Naive thymus-derived CD4-positive, alpha-beta T cell (primary cell): Measurements from ENCODE around the gene TMTC2. TPM values are rescaled to one million over a fixed set of nuclear protein-coding genes. Genes with fewer than 3 reads are reported as not detected.

Experiments
- ATAC-seq: fragments of 150-1000 bp; cut with Tn5 transposase; 2 replicates; pipeline ENCODE4 v1.10.0; 2021; ENCODE audit warnings: mild to moderate bottlenecking, moderate library complexity
- CTCF ChIA-PET: fragments of 350-600 bp; sonication (Branson Sonifier 250); formaldehyde crosslinking; loops from one replicate; lab custom pipeline; 2021; ENCODE audit warnings: antibody characterized with exemption; lab: Charles Lee
- POLR2A ChIA-PET: fragments of 350-600 bp; sonication (Branson Sonifier 250); formaldehyde crosslinking; loops from one replicate; lab custom pipeline; 2021; ENCODE audit warnings: antibody characterized with exemption, inconsistent platforms; lab: Charles Lee
- DNase-seq, 9 donors: peaks; one replicate each; pipeline versions ENCODE4 v3.0.0 to v3.0.0-alpha.2; 2020 to 2022; ENCODE audit warnings: mixed read lengths in 1 of 9
- H3K27ac ChIP-seq: one replicate; pipeline ENCODE4 v1.7.0; 2013; ENCODE audit warnings: mild to moderate bottlenecking, low read depth, low read length, moderate library complexity
- H3K27me3 ChIP-seq, 2 donors: one replicate each; pipeline ENCODE4 v1.7.0; 2013; ENCODE audit warnings: low read length in 2 of 2, mild to moderate bottlenecking in 2 of 2, moderate library complexity in 2 of 2; ENCODE audit not compliant: control insufficient read depth in 2 of 2, insufficient read depth in 2 of 2
- H3K36me3 ChIP-seq, 3 experiments: 1 replicate in 2 of 3; 2 replicates in 1 of 3; pipeline ENCODE4 v1.7.0; 2013; ENCODE audit warnings: low read length in 3 of 3, mild to moderate bottlenecking in 3 of 3, moderate library complexity in 1 of 3; ENCODE audit not compliant: insufficient read depth in 3 of 3, control insufficient read depth in 2 of 3
- H3K4me1 ChIP-seq, 2 donors: one replicate each; pipeline ENCODE4 v1.7.0; 2013; ENCODE audit warnings: low read length in 2 of 2, mild to moderate bottlenecking in 2 of 2, moderate library complexity in 1 of 2; ENCODE audit not compliant: control insufficient read depth in 2 of 2, insufficient read depth in 2 of 2
- H3K4me3 ChIP-seq: 2 replicates; pipeline ENCODE4 v1.7.0; 2013; ENCODE audit warnings: mild to moderate bottlenecking, low read length
- H3K9me3 ChIP-seq, 3 experiments: 1 replicate in 2 of 3; 2 replicates in 1 of 3; pipeline ENCODE4 v1.7.0; 2013; ENCODE audit warnings: low read length in 3 of 3; ENCODE audit not compliant: control insufficient read depth in 2 of 3
- H3K27ac Mint-ChIP-seq, 9 donors: one replicate each; pipeline ENCODE4 v1.8.0; 2020 to 2022; ENCODE audit warnings: mixed read lengths in 9 of 9, mild to moderate bottlenecking in 8 of 9, moderate library complexity in 5 of 9, inconsistent platforms in 2 of 9
- H3K27me3 Mint-ChIP-seq, 5 donors: one replicate each; pipeline ENCODE4 v1.8.0; 2021 to 2022; ENCODE audit warnings: mixed read lengths in 5 of 5, mild to moderate bottlenecking in 1 of 5
- H3K36me3 Mint-ChIP-seq, 5 donors: one replicate each; pipeline ENCODE4 v1.8.0; 2020 to 2022; ENCODE audit warnings: mixed read lengths in 5 of 5, mild to moderate bottlenecking in 3 of 5, inconsistent platforms in 1 of 5
- H3K4me1 Mint-ChIP-seq, 7 donors: one replicate each; pipeline ENCODE4 v1.8.0; 2020 to 2022; ENCODE audit warnings: mixed read lengths in 7 of 7, mild to moderate bottlenecking in 3 of 7, inconsistent platforms in 1 of 7
- H3K4me3 Mint-ChIP-seq, 10 donors: one replicate each; pipeline ENCODE4 v1.8.0; 2020 to 2022; ENCODE audit warnings: mild to moderate bottlenecking in 10 of 10, mixed read lengths in 10 of 10, moderate library complexity in 6 of 10, inconsistent platforms in 2 of 10
- H3K9me3 Mint-ChIP-seq, 11 donors: one replicate each; pipeline ENCODE4 v1.8.0; 2020 to 2022; ENCODE audit warnings: mixed read lengths in 11 of 11, mild to moderate bottlenecking in 4 of 11, inconsistent platforms in 1 of 11, moderate library complexity in 1 of 11
- intact Hi-C, 2 donors: fragments of 100-400 bp; cut with micrococcal nuclease; formaldehyde crosslinking; loops; one replicate each; pipeline ENCODE4 v1.15.1; 2023
- polyA plus RNA-seq, 2 donors: library from polyadenylated mRNA; unstranded; fragments of 300-500 nt; fragmentation: Illumina TruSeq; gene quantifications; one replicate each; pipeline ENCODE4 v1.2.3, GENCODE V29; 2021
- total RNA-seq, 6 experiments: library from RNA in 5 of 6; stranded (reverse) in 5 of 6; gene quantifications; 1 replicate in 5 of 6; 2 replicates in 1 of 6; pipeline ENCODE4 v1.2.3 and lab custom pipeline; 2021 to 2026

TMTC2 gene
- total and polyA plus RNA-seq, 7 experiments from 2014 or later, result 3.1 to 11.1 (median 4.7) TPM; not detected in 2

- no peaks in the 10 kb centered on the region for H3K4me1 ChIP-seq
- H3K36me3 ChIP-seq, result no peaks in the 10 kb centered on the region
- H3K27me3 ChIP-seq, result no peaks in the 10 kb centered on the region
- ATAC-seq, result no peak
- peaks cover 0 to 1% (median 0%) of the 10 kb centered on the region in 11 donors for H3K9me3 Mint-ChIP-seq
- no peak for DNase-seq
- no peak overlapping the region for H3K4me3 Mint-ChIP-seq
- no peak overlapping the region for H3K27ac Mint-ChIP-seq
- CTCF ChIA-PET, result no interaction called here
- intact Hi-C loops, result no loop called here
- no peak overlapping the region for H3K27ac ChIP-seq
- POLR2A ChIA-PET, result no interaction called here
- H3K4me1 Mint-ChIP-seq, result no peaks in the 10 kb centered on the region
- H3K36me3 Mint-ChIP-seq, result no peaks in the 10 kb centered on the region
- H3K9me3 ChIP-seq, result no peaks in the 10 kb centered on the region
- H3K4me3 ChIP-seq, result no peak overlapping the region
- peaks cover 0 to 3% (median 0%) of the 10 kb centered on the region in 5 donors for H3K27me3 Mint-ChIP-seq
Observed at GRCh38 chr12:82919388-82920054, 232.8 kb downstream of the TMTC2 start.

- H3K4me3 Mint-ChIP-seq, result no peak overlapping the region
- no peaks in the 10 kb centered on the region for H3K9me3 Mint-ChIP-seq
- intact Hi-C loops, result no loop called here
- Histone ChIP-seq H3K27me3 (no peaks in the 10 kb centered on the region), H3K9me3 (no peaks in the 10 kb centered on the region), H3K4me3 (no peak overlapping the region), H3K36me3 (no peaks in the 10 kb centered on the region), H3K27ac (no peak overlapping the region), H3K4me1 (no peaks in the 10 kb centered on the region)
- no peak for DNase-seq
- H3K27ac Mint-ChIP-seq, result no peak overlapping the region
- H3K27me3 Mint-ChIP-seq, result no peaks in the 10 kb centered on the region
- H3K36me3 Mint-ChIP-seq, result peaks cover 0 to 4% (median 0%) of the 10 kb centered on the region in 5 donors
- H3K4me1 Mint-ChIP-seq, result no peaks in the 10 kb centered on the region
- ChIA-PET POLR2A (no interaction called here), CTCF (no interaction called here)
- ATAC-seq, result no peak
Observed at GRCh38 chr12:82923935-82924334, 237.2 kb downstream of the TMTC2 start.

DNA sequence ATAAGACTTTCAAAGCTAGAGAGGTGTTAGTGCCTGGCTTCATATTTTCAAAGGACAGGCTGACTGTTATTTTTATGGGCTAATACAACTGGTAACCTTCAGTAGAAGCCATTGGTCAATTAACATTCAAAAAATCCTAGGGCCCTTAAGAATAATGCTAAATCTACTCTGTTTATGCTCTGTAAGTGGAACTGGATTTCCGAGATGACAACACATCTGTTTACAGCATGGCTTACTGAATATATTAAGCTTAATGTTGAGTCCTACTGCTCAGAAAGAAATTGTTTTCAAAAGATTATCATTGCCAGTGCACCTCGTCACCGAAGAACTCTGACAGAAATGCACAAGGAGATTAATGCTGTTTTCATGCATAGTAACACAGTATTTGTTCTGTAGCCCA, 239.9 kb downstream of the TMTC2 start:
- H3K27ac ChIP-seq, result no peak overlapping the region
- no peaks in the 10 kb centered on the region for H3K4me1 ChIP-seq
- intact Hi-C loops, result no loop called here
- DNase-seq (no peak), ATAC-seq (no peak)
- no peaks in the 10 kb centered on the region for H3K9me3 ChIP-seq
- H3K4me1 Mint-ChIP-seq, result no peaks in the 10 kb centered on the region
- H3K27me3 Mint-ChIP-seq, result no peaks in the 10 kb centered on the region
- CTCF ChIA-PET, result no interaction called here
- no peaks in the 10 kb centered on the region for H3K9me3 Mint-ChIP-seq
- H3K27me3 ChIP-seq, result no peaks in the 10 kb centered on the region
- POLR2A ChIA-PET, result no interaction called here
- no peak overlapping the region for H3K4me3 ChIP-seq
- no peaks in the 10 kb centered on the region for H3K36me3 ChIP-seq
- no peak overlapping the region for H3K27ac Mint-ChIP-seq
- H3K36me3 Mint-ChIP-seq, result peaks cover 0 to 6% (median 0%) of the 10 kb centered on the region in 5 donors
- H3K4me3 Mint-ChIP-seq, result no peak overlapping the region

DNA sequence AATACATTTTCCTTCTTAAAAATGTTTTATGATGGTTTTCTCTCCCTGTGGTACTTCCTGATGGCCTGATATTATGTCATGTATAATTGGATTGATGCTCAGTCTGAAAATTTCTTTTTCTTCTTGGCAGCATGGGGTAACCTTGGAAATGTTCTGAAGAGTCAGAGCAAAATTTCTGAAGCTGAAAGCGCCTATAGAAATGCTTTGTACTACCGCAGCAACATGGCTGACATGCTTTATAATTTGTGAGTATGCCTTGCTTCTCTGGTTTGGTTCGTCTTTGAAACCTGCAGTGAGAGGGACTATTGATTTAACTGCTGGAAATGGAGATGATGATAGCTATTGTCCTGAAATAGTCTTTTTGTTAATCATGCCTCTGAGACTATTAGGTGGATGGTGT, 243.6 kb downstream of the TMTC2 start:
- no peaks in the 10 kb centered on the region for H3K9me3 Mint-ChIP-seq
- no peak overlapping the region for H3K27ac Mint-ChIP-seq
- no peak overlapping the region for H3K4me3 Mint-ChIP-seq
- no peaks in the 10 kb centered on the region for H3K27me3 Mint-ChIP-seq
- ATAC-seq, result no peak
- Histone ChIP-seq H3K36me3 (no peaks in the 10 kb centered on the region), H3K27me3 (no peaks in the 10 kb centered on the region), H3K27ac (no peak overlapping the region), H3K9me3 (no peaks in the 10 kb centered on the region), H3K4me3 (no peak overlapping the region), H3K4me1 (no peaks in the 10 kb centered on the region)
- no peak for DNase-seq
- H3K36me3 Mint-ChIP-seq, result peaks cover 0 to 11% (median 0%) of the 10 kb centered on the region in 5 donors
- H3K4me1 Mint-ChIP-seq, result no peaks in the 10 kb centered on the region
- CTCF ChIA-PET, result no interaction called here
- intact Hi-C loops, result no loop called here
- POLR2A ChIA-PET, result no interaction called here

DNA sequence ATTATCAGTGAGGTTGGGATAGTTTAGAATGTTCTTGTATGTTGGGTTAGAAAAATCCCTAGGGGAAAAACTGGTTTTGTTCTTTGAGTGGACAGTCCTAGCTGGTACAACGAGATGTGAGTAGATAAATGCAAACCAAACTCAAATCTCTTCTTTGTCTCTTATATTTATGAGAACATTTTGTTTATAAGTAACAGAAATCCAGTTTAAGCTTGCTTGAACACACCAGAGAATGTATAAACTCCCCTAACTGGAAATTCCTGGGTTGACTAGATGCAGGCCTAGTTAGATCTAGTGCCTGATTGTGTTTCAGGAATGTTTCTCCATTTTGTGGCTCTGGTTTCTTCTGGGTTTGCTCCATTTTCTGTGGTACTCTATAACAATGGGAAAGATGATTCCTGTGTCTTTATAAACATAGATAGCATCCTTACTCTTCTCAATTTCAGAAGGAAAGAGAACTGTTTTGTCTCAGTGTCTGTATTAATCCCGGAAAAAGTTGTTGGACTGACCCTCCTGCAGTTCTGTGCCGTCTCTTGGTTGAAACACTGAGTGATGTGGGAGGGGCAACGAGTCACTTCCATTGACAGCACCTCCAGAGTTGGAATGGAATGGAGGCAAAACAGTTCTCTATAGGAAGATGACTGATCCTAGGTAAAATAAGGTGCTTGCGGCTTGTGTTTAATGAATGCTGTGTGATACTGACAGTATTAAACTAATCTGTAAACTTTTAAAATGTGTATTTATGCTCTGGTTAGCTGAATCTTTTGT, 244.8 kb downstream of the TMTC2 start:
- peaks cover 0 to 11% (median 0%) of the 10 kb centered on the region in 5 donors for H3K36me3 Mint-ChIP-seq
- H3K9me3 ChIP-seq, result no peaks in the 10 kb centered on the region
- ATAC-seq (no peak), DNase-seq (no peak)
- no peaks in the 10 kb centered on the region for H3K36me3 ChIP-seq
- POLR2A ChIA-PET, result no interaction called here
- no peak overlapping the region for H3K27ac Mint-ChIP-seq
- no peaks in the 10 kb centered on the region for H3K27me3 ChIP-seq
- no peak overlapping the region for H3K4me3 Mint-ChIP-seq
- no peak overlapping the region for H3K27ac ChIP-seq
- CTCF ChIA-PET, result no interaction called here
- no peaks in the 10 kb centered on the region for H3K9me3 Mint-ChIP-seq
- no peaks in the 10 kb centered on the region for H3K4me1 ChIP-seq
- H3K4me1 Mint-ChIP-seq, result no peaks in the 10 kb centered on the region
- H3K27me3 Mint-ChIP-seq, result no peaks in the 10 kb centered on the region
- intact Hi-C loops, result no loop called here
- H3K4me3 ChIP-seq, result no peak overlapping the region

DNA sequence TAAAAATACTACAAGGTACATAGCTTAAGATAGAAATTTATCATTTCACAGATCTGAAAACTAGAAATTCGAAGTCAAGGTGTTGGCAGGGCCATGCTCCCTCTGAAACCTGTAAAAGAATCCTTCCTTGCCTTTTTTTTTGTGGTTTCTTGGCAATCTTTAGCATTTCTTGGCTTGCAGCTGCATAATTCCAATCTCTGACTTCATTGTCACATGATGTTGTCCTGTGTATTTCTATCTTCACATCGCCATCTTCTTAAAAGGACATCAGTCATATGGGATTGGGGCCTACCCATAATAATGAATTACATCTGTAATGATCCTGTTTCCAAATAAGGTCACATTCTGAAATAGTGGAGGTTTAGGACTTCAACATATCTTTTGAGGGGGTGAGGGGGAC, 250.4 kb downstream of the TMTC2 start:
- no peaks in the 10 kb centered on the region for H3K9me3 ChIP-seq
- Mint-ChIP-seq H3K4me3 (no peak overlapping the region), H3K36me3 (peaks cover 0 to 2% (median 0%) of the 10 kb centered on the region in 5 donors), H3K9me3 (peaks cover 0 to 2% (median 0%) of the 10 kb centered on the region in 11 donors), H3K4me1 (peaks cover 0 to 2% (median 0%) of the 10 kb centered on the region in 7 donors), H3K27me3 (peaks cover 0 to 5% (median 0%) of the 10 kb centered on the region in 5 donors), H3K27ac (no peak overlapping the region)
- no peaks in the 10 kb centered on the region for H3K27me3 ChIP-seq
- no peak overlapping the region for H3K4me3 ChIP-seq
- no peak overlapping the region for H3K27ac ChIP-seq
- intact Hi-C loops, result no loop called here
- ChIA-PET CTCF (no interaction called here), POLR2A (no interaction called here)
- ATAC-seq (no peak), DNase-seq (no peak)
- H3K4me1 ChIP-seq, result no peaks in the 10 kb centered on the region
- no peaks in the 10 kb centered on the region for H3K36me3 ChIP-seq
